ENCODE results near the gene SAXO2.
A peak's percentile ranks its signal among the peaks of the same experiment; 100 is the strongest.
"Not testable (repeated sequence)": the region's sequence is repeated elsewhere in the genome, so short reads cannot be mapped to it uniquely, and the experiment has no call there.

The SAXO2 gene

GRCh38 chr15:82314769-82315518 lies 52.3 kb downstream of the SAXO2 start:
- no peak for DNase-seq

GRCh38 chr15:82315519-82316246 lies 53.1 kb downstream of the SAXO2 start:
- no peak for DNase-seq

DNA sequence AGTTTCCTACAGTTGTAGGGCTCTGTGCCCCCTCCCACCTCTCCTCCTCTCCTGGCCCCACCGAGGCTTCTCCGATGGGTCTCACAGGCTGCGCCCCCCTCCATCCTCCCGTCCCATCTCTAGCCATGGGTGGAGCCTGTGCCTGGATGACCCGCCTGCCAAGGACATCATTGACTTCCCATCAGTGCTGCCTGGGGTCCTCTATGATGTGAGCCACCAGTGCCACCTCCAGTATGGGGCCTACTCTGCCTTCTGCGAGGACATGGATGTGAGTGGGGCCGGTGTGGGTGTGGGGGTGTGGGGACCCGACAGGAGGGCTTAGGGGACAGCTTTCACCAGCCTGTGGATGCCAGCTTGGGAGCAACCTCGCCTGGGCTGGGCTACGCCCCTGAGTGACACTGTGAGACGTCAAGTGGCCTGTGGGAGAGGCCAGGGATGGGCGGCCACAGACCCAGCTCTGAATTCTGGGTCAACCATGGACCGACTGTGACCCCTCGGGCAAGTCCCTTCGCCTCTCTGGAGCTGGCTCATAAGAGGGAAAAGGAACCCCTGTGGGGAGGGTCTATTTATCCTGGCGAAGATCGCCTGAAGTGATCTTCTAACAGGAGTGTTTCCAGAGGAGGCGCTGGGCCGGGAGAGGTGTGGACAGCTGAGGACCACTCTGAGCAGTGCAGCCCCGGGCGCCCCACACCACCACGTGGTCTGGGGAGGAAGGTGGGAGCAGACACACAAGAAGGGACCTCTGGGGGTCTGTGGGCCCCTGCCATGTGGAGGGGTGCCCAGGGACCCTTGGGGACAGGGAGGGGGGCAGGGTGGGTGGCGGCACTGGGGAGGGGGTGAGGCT lies 53.9 kb downstream of the SAXO2 start:
- not testable (repeated sequence) for DNase-seq

GRCh38 chr15:82317091-82317489 lies 54.5 kb downstream of the SAXO2 start:
- no peak for DNase-seq

GRCh38 chr15:82317516-82317915 lies 54.9 kb downstream of the SAXO2 start:
- DNase-seq, result not testable (repeated sequence)

- not testable (repeated sequence) for DNase-seq
Measured at GRCh38 chr15:82318281-82318680, 55.7 kb downstream of the SAXO2 start.

GRCh38 chr15:82319522-82320278 lies 57.1 kb downstream of the SAXO2 start:
- not testable (repeated sequence) for DNase-seq

DNA sequence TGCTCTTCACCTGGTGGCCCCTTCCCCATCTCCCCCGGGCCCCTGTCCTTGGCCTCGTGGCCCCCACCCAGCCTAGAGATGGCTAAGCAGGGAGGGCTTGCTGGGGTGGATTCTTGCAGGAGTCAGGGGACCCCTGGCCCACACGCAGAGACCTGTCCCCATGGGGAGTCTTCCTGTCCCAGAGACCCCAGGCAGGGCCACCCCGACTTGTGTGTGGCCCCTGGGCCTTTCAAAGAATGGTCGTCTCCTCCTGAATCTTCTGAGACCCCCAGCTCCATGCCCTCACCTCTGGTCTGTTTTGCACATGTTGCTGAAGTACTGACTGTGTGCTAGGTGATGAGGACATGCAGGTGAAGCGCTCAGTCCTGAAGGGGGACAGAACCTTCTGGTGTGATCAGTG lies 58.2 kb downstream of the SAXO2 start:
- DNase-seq, result not testable (repeated sequence)

- not testable (repeated sequence) for DNase-seq
Measured at GRCh38 chr15:82322488-82322887, 59.9 kb downstream of the SAXO2 start.

DNA sequence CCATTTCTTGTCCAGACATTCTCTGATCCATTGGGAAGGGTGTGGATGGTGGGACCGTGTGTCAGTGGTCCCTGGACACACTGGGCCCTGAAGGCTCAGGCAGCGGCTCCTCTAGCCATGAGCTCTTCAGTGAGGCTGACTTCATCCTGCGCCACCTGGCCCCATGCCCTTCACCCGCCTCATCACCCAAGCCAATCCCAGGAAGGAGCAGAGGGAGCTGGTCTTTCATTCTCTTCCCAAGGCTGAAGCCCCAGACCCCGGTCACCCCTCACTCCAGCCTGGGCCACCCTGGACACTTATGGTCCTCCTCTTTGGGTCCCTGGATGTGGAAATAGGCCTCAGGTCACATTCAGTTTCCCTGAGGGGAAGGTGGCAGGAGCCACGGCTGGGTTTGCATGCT lies 62.2 kb downstream of the SAXO2 start:
- DNase-seq, result not testable (repeated sequence)

GRCh38 chr15:82325646-82326045 lies 63.0 kb downstream of the SAXO2 start:
- not testable (repeated sequence) for DNase-seq

GRCh38 chr15:82326896-82327295 lies 64.3 kb downstream of the SAXO2 start:
- not testable (repeated sequence) for DNase-seq

DNA sequence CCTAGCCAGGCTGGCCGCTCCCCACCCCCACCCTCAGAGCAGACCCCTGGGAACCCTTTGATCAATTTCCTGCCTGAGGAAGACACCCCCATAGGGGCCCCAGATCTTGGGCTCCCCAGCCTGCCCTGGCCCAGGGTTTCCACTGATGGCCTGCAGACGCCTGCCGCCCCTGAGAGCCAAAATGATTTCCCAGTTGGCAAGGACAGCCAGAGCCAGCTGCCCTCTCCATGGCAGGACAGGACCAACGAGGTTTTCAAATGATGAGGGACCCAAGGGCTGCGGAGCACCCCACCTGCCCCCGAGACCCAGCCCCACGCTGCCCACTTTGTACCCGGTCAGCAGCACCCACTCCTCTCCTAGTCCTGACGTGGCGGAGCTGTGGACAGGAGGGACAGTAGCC lies 64.8 kb downstream of the SAXO2 start:
- not testable (repeated sequence) for DNase-seq

GRCh38 chr15:82329039-82329438 lies 66.4 kb downstream of the SAXO2 start:
- DNase-seq, result not testable (repeated sequence)

DNA sequence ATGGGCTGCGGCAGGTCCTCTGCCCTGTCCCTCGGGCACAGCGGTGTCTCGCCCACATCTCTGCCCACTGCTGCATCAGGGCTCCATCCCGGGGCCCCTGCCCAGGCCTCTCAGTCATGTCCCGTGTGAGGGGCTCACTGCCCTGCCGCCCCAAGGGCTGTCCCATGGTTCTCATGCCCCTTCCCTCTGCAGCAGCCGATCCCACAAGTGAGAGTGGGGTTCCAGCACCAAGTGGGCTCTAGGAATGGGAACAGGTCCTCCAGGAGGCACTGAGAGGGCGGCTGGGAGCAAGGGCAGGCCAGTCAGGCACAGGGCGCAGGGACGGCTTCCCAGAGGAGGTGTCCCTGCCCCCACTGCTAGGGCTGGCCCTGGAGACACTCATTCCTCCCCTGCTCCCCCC lies 68.3 kb downstream of the SAXO2 start:
- not testable (repeated sequence) for DNase-seq

GRCh38 chr15:82331576-82332304 lies 69.1 kb downstream of the SAXO2 start:
- not testable (repeated sequence) for DNase-seq

- peak; percentile 1 for DNase-seq
Measured at GRCh38 chr15:82332711-82333602, 70.3 kb downstream of the SAXO2 start.

DNA sequence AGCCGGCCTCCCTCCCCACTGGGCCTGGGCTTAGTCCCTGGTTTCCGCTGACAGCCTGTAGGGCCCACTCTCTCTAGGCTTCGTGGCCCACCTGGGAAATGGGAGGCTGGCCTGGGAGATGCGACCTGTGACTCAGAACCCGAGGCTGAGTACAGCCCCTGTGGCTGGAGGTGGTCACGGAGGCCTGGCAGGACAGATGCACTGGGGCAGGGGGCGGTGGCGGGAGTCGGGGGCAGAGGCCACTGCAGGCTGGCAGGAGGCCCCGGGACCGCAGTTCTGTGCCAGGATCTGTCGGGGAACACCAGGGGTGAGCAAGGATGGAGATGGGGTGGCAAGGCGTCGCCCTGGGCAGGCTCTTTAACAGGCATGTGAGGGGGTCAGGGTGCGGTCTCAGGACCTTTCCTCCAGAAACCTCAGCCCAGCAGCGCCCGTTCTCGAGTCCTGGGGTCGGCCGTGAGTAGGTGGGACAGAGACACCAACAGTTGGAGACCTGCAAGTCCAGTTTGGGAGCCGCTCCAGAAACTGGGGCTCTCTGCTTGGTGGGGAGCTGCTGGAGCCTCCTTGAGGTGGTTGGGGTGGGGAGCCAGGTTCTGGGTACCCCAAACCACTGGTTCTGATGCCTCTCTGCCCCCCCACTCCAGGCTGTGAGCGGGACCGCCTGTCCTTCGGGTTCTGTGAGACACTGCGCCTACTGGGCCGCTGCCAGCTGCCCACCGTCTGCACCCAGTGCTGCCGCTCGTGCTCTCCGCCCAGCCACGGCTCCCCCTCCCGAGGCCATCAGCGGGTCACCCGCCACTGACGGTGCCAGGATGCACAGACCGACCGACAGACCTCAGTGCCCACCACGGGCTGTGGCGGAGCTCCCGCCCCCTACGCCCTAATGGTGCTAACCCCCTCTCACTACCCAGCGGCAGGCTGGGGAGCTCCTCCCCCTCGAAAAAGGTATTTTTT lies 71.3 kb downstream of the SAXO2 start:
- not testable (repeated sequence) for DNase-seq

All from hematopoietic multipotent progenitor cell treated with erythropoietin and hydrocortisone succinate and interleukin-3 and kit ligand, for 8 days (in vitro differentiated cells).